NOMO-1 (cell line): ENCODE measurements around the gene DDX11.
"Not testable (repeated sequence)": the region's sequence is repeated elsewhere in the genome, so short reads cannot be mapped to it uniquely, and the experiment has no call there.

Source experiments
- DNase-seq, 2 experiments: peaks; one replicate each; lab custom pipeline; 2025; ENCODE audit not compliant: unreplicated experiment in 2 of 2; lab: John Stamatoyannopoulos, UW

Gene DDX11

DNA sequence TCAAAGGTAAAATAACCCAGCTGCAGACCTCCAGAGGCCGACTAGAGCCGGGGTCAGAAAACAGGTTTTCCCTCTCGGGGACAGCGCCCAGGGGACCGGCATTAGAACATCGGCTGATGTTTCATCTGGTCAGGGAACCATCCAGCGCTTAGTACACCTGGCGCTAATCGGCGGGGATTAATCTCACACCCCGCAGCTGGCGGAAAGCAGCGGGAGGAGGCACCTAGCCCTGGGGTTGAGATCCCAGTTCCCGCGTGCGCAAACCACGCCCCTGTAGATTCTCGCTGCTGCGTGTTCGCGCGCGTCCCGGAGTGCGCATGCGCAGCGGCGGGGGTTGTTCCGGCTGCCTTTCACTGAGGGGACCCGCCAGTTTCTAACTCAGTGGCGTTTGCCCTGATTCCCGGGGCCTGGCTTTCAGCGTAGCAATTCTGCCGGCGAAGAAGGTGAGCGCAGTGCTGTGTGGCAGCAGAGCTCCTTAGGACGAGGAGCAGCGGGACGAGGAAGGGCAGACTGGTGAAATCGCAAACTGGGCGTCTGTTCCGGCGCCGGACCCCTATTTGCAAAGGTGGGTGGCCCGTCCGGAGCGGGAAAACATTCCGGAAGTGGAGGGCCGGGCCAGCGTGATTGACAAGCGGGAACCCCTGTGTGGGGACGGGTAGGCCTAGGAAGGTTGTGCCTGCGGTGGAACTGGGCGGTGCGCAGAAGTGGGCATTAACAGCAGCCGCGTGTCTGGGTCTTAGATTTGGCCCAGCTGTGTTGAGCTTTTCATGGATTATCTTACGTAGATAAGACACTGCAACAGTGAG, at the start of gene DDX11:
Gene DDX11 (plus strand): TSS at position 334 of the 806 bp plus-strand sequence. CDS start 4,534 bp downstream, outside the sequence.
- DNase-seq: peak; percentile 86 to 92

DNA sequence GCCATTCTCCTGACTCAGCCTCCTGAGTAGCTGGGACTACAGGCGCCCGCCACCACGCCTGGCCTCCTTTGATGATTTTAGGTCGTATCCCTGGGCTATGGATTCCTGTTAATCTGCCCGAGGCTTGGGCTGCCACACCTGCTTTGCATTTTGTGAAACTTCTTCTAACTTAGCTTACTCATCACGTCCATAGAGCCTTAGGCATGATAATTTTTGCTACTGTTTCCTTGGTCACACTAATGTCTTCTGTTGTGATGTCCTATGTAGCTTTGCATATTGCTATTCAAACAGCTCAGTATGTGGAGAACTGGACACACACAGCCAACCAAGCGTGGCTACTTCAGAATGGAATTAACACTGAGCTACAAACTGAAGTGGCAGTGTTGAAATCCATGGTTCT, 47.5 kb upstream of the DDX11 start:
- no peak for DNase-seq

DNA sequence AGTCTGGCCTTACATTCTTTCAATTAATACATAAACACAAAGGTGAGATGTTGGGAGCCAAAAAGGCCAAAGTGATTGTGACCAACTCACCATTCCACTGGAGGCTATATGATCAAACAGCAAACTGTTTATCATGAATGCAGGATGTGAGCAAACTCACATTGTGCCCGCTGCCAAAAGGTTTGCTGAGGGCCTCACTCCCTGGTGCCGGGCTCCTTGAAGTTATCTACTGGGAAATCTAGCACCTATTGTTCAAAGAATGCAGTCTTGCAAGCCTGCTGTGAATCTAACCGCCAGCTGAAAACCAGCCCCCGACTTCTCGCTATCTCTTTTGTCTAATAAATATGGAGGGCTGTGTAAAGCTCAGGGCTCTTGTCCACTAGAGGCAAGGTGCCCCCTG, 46.7 kb upstream of the DDX11 start:
- DNase-seq: not testable (repeated sequence)

DNA sequence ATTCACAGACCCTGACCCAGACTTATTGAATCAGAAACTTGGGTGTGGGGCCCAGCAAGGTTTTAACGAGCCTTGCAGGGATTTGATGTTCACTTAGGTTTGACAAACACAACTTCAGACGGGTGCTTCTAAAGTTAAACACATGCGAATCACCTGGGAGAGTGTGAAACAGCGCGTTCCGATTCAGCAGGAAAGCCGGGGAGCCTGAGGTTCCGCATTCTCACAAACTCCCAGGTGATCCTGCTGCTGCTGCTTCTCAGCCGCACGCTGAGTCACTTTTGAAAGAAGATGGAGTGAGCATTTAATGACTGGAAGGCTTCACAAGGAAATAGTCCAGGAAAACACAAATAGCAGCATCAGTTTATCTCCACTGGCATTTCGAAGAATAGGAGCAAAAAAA, 44.2 kb upstream of the DDX11 start:
- no peak for DNase-seq

DNA sequence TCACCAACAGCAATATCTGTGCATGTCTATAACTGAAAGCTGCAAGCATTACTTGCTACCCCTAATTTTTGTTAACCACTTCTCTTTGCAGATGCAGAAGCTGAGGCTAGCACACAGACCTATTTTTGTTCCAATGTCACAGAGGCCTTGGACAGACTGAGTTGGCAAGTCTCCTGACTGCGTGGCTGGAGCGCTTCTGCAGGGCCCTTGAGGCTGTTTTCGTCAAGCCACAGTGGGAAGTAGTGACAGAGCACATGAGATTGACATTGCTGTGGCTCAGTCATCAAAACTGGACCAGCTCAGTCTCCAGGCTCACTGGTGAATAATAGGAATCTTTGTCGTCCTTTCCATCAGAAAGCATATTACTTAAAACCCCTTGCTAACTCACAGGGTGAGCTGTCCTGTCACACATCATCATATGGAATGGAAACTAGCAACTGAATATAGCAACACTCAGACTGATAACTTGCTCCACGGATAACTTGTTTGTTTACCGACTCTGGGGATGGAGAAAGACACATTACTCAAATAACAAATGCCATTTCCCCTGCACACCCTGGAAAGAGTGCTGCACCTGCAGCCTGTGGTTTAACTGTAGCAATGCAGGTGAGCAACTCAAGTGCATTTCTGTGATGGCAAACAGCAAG, 43.6 kb upstream of the DDX11 start:
- peak in 1 of 2 experiments; percentile 23 for DNase-seq

DNA sequence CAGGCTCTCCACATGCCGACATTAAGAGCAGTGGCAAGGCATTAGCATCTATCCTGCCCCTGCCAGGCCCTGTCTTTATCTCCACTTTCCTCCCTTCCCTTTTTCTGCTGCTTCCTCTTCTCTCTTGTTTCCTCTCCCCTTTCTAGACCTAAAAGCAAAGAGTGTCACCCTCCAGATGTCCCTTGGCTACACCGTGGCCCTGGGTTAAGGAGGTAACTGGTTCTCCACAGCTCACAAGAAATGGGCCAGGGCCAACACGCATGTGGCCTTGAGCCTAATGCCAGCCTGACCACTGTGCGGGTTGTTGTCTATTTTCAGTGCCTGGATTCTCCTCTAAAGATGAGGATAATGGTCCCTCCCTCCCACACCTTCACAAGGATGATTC, 41.7 kb upstream of the DDX11 start:
- no peak for DNase-seq

DNA sequence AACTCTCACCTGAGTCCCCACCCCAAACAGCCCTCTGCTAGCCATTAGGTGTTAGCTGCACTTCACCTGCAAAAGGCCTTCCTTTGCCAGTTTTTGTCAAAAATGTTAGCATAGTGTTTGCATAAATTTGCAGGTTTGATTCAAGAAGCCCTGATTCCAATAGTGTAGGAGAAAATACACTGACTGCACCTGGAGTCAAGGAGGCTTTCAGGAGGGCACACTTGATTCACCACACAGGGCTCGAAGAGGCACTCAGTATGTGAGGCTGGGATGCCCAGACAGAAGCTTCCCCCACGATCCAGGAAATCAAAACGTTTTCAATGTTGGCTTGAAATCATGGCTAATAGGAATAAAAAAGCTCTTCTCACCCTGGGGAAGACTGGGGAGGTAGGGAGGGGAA, 40.5 kb upstream of the DDX11 start:
- DNase-seq: no peak

DNA sequence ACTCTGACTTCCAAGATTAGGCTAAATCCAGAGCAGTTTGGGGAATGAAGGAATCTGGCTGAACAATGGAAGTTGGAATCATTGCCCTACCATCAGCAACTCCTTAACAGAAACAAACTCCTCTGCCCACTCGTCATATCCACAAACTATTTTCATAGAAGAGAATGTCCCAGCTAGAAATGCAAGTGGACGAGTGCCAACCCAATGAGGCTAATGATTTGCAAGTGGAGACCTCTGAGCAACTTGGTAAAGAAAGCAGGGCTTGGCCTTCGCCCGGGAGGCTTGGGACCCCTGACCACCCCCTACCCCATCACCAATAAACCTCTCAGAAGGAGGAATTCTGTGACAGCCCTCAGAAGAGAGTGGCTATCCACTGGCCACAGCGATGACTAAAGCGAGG, 40.0 kb upstream of the DDX11 start:
- DNase-seq: no peak

DNA sequence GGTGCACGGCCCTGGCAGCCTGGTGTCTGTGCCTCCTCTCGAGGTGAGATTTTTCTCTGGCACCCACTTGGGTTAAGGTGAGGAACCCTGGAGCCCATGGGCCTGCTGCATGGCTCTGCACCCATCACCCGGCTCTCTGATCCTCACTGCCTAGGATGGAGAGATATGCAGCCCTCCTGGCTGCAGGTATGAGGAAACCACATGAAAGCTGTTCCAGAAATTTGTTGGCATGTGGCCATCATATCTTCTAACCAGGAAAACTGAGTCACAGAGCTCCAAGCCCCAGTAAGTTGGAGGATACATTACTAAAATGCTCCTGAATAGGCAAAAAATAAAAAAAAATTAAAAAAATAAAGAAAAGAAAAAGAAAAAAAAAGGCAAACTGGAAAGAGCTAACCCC, 39.3 kb upstream of the DDX11 start:
- DNase-seq: no peak

DNA sequence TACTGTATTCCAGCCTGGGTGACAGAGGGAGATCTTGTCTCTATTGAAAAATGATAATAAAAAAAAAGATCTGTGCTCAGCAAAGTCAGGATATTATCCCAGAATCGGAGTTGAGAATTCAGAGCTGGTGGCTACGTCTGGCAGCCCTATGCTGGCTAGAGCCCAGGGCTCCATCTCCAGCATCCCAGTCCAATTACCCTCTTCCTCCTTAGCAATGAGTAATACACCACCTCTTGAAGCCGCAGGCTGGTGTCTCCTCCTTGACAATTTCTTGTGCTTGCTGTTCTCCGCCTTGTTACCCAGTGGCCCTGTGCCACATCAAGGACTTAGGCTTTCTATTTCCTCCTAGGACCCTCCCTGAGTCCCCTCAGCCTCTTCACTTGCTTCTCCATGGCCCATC, 38.4 kb upstream of the DDX11 start:
- no peak for DNase-seq

DNA sequence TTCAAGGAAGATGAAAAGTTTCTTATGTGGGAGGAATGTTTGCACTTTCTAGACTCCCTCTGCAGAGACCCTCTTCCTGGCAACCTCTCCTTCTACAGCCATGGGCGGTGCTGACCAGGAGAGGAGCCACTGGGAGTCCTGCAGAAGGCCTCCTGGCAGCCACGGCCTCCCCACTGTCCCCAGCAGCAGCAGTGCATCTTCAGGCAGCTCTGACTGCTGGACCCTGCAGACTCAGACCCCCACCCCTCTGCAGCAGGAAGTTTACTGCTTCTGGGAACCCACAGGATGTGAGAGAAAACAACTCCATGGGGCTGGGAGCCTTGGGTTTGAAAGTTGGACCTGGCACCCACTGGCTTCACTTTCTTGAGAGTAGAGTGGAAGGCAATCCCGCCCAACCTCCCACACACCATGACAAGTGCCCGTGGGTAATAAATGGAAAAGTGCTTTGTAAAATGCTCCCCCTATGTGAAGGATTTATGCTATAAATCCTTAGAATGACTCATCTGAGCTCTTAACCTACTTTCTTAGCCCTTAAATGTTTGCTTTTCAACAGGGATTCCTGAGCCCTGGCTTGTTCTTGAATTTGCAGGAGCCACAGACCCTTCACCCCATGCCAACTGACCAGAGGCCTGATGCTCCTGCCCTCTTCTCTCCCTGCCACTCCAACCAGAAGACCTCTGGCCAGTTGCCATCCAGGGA, 37.5 kb upstream of the DDX11 start:
- DNase-seq: no peak

DNA sequence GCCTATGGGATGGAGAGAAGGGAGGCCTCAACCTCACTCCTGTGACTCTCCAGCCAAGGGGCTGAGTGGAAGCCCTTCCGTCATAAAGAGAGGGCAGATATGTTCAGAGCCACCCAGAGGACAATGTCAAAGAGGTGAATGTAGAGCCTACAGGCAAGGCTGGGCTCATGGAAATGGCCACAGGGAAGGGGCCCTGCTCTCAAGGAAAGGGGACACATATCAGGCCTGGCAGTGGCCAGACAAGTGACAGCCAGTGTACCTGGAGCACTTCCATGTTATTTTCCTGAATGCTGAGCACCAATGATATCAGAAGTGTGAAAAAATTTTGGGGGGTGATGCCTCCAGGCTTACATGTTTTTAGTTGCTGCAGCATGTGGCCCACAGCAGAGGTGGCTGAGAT, 36.6 kb upstream of the DDX11 start:
- DNase-seq: no peak

DNA sequence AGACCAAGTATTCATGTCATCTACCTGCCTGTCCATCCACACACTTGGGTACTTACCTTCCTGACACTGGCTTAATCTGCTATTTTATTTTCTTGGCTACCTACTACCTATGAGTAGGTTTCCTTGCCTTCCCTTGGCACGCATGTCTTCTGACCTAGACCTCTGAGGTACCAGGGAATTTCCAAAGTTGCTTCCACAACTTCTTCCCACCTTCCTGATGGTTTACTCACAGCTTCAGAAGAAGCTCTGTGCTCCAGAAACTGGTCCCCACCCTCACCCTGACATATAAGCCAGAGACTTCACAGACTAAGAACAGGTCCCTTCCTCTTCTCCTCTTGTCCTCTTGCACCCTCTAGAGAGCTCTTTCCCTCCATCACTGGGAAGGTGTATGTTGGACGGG, 35.7 kb upstream of the DDX11 start:
- DNase-seq: no peak

DNA sequence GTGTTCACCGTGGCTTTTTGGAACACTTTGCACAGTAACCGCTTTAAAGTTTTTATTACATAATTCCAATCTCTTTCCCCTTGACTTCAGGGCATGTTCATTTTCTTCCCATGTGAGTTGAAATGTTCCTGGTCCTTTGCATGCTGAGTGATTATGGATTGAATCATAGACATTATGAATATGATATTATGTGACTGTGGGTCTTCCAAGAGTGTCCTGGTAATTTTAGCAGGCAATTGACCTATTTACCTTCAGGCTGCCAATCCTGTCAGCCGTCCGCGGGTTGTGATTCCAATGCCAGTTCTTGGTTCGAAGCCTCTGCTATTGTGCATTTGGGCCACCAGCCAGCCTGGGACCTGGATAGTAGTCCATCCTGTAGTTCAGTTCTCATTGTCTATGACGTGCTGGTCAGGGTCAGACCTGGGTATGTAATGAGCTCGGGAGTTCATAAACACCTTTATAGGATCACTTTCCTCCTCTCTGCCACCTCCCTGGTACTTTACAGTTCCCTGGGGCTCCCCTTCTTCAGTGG, 32.6 kb upstream of the DDX11 start:
- DNase-seq: no peak

DNA sequence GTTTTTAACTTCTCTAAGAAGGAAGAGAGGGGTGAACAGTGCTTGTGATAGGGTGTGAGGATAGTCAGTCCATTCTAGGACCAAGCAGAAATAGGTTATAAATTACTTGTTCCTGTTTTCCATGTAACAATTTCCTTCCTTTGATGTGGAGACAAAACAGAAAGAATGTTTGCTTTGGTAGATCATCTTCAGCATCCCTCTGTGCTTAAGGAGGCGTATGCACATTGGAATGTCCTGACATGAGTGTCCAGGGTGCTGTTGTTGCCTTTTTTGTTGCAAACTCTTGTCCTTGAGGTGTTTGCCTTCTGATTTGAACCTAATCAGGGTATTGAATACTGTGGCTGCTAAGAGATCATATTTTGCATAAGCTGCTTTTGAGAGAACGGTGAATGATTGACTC, 23.5 kb upstream of the DDX11 start:
- DNase-seq: not testable (repeated sequence)

DNA sequence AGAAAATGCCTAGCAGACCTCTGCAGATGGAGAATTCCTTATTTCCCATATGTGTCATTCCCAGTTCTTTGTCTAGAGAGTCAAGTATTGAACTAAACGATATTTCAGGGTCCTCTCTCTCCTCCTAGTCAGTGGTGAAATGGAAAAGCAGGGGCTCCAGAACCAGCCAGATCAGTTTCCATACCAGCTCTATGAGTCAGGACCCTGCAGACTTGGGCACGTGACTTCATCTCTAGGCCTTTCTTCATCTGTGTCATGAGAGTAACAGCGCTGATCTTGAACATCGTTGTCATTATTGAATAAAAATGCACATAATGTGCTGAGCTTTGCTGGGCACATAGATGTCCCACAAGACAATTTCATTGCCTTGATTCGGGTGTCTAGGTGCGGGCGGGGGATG, 23.1 kb upstream of the DDX11 start:
- DNase-seq: not testable (repeated sequence)

DNA sequence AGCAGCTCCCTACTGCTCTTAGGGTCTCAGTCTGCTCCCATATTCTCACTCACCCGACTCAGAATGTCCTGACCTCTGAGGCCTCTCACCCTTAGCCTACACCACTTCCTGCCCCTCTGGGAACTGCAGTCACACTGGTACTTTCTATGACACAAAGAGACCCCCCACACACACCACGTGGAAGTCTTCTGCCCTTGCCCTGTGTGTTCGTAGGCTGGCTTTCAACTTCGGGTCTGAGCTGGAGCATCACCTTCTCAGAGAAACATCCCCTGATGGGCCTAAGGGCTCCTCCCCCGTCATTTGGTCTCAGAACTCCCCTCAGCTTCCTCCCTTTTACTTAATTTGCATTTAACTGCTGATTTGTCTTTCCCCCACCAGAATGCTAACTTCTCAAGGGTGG, 22.0 kb upstream of the DDX11 start:
- DNase-seq: not testable (repeated sequence)

DNA sequence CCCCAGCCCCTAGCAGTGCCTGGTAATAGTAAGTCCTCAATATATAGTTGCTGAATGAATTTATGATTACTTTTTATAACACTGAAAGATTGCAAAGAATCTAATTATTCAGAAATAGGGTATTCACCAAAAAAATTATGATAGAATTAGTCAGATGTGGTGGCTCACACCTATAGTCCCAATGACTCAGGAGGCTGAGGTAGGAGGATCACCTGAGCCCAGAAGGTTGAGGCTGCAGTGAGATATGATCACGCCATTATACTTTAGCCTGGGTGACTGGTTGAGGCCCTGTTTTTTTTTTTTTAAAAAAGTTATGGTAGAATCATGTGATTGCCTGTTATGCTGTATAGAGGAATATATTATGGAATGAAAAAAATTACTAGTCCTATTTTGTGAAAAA, 21.5 kb upstream of the DDX11 start:
- not testable (repeated sequence) for DNase-seq

DNA sequence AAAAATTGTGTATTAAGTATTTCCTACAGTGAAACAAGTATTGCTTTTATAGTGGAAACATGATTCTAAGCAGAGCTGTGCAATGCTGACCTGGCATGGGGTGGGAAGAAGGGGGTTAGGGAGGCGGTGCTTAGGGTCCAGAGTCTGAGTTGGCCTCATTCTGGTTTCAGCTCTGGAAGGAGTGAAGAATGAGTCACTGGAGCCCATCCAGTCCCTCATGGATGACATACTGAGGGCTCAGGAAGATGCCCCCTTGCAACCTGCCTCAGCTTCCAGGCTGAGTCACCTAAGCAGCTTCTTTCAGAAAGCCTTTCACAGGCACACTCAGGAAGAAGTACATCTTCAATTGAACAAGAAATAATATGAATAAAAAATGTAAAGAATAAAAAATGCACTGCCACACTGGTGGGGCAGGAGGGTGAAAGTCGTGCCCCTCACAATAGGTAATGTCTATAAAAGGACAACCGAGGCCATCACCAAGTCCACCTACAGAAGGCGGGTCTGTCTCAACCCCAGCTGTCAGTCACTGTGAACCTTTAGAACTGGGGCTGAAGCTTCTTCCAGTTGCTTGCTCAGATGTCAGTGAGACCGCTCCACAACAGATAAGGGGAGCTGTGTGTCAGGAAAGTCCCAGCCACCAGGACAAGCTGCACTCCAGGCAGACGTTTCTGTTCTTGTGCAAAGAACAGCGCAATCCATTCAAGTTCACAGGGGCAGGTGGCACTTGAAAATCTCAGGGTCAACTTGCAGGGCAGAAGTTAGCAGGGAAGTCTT, 20.8 kb upstream of the DDX11 start:
- DNase-seq: not testable (repeated sequence)

DNA sequence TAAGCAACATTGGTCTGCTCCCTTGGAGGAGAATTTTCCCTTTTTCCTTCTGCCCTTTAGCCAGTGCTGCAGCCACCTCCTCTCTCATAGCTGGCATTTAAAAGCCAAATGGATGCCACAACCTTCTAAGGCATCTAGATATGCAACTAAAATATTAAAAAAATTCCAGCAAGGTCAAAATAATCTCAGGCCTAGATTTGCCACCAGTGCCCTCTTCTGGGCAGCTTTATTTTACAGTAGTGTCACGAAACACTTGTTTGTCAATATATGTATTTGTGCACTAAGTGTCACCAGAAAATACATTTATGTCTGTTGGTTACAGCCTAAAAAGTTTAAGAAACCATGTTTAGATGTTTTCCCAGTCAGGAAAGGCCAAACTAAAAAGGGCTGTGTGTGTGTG, 19.7 kb upstream of the DDX11 start:
- not testable (repeated sequence) for DNase-seq

DNA sequence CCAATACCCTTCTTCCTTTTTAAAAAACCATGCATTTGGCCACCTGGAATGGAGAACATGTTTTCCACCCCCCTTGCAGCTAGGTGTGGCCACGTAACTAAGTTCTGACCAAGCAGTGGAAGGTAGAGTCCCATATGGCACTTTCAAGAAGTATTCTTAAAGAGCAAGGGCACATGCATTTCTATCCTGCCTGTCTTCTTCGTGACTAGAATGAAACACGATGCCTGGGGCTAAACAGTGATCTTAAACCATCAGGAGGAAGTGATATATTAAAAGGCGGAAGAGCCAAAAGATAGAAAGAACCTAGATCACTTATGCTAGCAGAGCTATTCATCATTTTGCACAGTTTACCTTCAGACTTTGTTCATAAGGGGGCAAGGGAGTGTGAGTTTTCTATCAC, 16.0 kb upstream of the DDX11 start:
- no peak for DNase-seq
